ENCODE data around the gene ZNF320.

GRCh38 chr19:52922841-52923777 lies 25.7 kb upstream of the ZNF320 start, which contains the start of gene ZNF888:
- TF ChIP-seq CTCF (conservative IDR thresholded peaks at IDR 0.05; ENCODE audit: low read depth, low read length) (no peak), EZH2 (IDR thresholded peaks at IDR 0.05; ENCODE audit: borderline replicate concordance, low read depth, low read length, poor library complexity, severe bottlenecking) (no peak)

Data from A673 (cell line).